ENCODE data around the gene OTOP2.
"Not testable (repeated sequence)": the region's sequence is repeated elsewhere in the genome, so short reads cannot be mapped to it uniquely, and the experiment has no call there.

The OTOP2 gene

DNA sequence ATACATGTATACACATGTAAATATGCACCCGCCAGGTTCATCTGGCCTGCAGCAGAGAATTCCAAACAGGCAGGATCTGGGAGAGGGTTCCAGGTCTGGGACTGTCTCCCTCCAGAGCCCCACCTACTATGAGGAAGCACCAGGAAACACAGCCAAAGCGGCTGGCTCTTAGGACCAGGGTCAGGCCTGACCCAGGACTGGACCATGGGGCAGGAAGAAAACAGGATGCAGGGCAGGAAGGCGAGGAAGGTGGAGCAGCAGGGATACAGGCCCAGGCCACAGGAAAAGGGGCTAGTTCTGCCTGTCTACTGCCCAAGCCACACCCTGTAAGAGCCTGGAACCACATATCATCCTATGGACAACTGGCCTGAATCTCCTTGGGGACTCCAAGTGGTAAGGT, 46.3 kb downstream of the OTOP2 start:
- DNase-seq (ENCODE audit: low read depth in 1 of 2, low spot score in 1 of 2) = no peak

DNA sequence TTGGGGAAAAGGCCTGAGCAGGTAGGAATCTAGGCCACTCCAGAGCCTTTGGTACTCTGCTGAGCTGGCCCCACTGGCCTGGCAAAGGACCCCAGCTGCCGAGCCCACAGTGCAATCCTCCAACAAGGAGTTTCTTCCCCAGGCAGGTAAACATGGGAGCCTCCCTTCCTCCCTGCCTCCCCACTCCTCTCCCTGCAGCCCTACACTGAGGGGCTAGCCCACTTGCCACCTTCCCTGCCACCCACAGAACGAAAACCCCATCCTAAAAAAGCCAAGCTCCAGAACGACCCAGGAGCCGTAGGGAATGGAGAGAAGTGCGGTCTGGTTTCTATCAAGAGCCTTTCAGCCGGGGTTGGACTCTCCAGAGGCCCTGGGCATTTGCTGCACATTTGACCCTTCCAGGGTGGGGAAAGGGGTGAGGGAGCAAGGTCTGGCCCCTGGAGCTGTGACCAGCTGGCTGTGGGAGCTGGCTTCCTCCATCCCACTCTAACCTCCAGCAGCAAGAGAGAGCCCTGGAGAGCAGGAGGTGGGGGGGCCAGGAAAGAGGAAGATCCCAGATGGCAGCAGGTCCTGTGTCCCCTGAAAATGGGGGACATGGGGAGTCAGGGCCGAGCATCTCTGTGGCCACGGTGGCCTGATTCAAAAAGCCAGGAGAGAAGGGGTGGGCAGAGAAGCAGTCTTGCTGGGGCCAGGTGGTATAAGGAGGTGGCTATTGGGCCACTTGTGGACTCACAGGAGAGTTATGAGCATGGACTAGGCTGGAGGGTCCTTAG, 47.2 kb downstream of the OTOP2 start:
- DNase-seq (ENCODE audit: low read depth in 1 of 2, low spot score in 1 of 2) = no peak

DNA sequence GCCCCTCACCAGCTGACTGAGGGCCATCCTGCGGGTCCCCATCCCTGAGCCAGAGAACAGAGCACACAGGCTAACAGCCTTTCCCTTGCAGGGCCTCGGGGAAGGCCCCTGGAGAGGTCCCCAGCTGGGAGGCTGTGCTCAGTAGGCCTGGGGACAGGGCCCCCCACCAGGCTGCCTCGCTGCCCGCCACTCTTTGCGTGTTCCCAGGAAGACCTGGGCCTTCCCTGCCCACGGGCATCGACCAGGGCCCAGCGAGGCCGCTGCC, 47.7 kb downstream of the OTOP2 start:
- DNase-seq (ENCODE audit: low read depth in 1 of 2, low spot score in 1 of 2) = no peak

DNA sequence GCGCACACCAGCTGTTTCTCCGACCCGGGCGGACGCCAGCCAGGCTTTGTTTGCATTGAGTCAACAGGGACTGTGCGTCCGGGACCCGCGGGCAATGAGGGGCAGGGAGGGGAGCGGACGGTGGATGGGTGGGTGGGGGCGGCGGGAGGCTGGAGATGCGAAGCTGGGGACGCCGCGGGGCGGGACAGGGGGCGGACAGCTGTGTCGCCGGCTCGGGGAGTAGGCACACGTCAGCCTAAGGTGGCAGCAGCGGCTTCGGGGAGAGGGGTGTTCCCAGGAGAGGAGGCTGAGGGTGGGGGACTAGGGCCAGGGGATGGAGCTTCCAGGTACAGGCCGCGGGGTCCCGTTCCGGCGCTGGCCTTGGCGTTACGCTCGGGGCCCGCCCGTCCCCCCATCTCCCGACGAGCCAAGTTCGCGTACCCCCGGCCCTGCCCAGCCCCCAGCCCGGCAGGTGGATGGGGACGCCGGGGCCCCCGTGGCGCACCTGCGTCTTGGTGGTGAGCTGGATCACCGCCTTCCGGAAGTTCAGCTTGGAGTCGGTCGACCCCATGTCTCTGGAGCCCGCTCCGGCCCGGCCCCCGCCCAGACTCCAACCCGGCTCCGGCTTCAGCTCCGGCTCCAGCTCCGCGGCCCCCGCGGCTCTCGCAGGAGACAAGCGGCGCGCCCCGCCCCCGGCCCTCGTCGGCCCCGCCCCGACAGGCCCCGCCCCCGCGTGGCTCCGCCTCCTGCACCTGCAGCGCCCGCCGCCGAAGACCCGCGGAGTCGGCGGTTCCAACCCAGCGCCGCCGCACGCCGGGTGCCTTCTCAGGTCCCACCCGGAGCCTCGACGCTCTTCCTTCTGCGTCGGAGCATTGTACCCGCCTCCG, 48.3 kb downstream of the OTOP2 start, which contains the start of gene HID1:
Gene HID1 (minus strand): TSS at position 653 of the 866 bp plus-strand sequence. CDS start 103 bp downstream, at position 550.
- DNase-seq (ENCODE audit: low read depth in 1 of 2, low spot score in 1 of 2) = peak; percentile 70 to 79

DNA sequence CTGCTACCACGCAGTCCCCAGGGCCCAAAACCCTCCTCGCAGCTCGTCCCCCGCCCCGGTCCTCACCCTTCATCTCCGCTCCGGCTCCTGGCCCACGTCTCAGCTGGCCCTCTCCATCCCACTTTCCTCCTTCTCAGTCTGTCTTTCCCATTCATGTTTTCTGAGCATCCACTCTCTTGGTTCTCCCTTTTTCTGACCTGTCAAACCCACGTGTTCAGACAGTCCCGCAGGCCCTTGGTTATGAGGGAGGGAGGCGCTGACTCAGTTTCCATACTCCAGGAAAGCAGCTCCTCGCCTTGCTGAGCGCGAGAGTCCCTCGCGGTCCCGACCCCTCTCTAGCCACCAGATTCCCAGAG, 48.9 kb downstream of the OTOP2 start:
- no peak for DNase-seq (ENCODE audit: low read depth in 1 of 2, low spot score in 1 of 2)

DNA sequence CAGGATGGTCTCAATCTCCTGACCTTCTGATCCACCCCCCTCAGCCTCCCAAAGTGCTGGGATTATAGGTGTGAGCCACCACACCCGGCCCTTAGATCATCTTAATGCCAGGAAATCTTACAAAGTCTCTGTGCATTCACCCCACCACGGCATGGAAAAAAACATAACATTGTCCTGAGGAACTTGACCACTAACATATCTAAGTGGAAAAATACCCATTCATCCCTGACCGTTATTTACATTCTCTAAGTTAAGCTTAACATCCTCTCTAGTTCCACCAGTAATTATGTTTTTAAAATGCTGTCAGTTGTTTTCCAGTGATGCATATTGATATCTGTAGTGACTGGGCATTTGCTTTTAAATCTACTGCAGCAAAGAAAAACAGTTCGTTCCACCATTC, 51.9 kb downstream of the OTOP2 start:
- no peak for DNase-seq (ENCODE audit: low read depth in 1 of 2, low spot score in 1 of 2)

DNA sequence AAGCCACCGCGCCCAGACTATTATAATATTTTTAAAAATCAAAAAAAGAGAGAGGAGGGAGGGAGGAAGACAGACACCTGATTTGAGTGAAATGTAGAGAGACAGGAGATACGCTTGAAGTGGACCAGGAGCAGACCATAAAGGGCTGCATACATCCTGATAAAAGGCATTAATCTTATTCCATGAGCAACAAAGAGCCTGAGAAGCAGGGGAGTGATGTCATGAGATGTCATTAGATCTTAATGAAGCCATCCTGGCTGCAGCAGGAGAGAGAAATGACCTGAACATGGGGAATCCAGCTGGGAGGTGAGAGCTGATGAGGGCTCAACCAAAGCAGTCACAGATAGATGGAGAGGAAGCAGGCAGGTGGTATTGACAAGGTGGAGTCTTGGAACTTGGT, 53.7 kb downstream of the OTOP2 start:
- no peak for DNase-seq (ENCODE audit: low read depth in 1 of 2, low spot score in 1 of 2)

DNA sequence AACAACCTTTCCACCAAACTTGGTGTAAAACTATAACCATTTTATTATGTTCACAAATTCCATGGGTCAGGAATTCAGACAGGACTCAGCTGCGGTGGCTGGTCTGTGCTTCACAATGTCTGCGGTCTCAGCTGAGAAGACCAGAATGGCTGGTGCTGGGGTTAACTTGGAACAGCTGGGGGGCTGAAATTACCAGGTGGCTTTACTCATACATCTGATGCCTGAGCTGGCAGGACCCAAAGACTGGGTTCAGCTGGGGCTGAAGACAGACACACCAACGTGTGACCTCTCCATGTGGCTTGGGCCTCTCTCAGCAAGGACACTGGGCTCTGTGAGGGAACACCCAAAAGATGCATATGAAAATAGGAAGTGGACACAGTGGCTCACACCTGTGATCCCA, 54.2 kb downstream of the OTOP2 start:
- DNase-seq (ENCODE audit: low read depth in 1 of 2, low spot score in 1 of 2) = no peak

DNA sequence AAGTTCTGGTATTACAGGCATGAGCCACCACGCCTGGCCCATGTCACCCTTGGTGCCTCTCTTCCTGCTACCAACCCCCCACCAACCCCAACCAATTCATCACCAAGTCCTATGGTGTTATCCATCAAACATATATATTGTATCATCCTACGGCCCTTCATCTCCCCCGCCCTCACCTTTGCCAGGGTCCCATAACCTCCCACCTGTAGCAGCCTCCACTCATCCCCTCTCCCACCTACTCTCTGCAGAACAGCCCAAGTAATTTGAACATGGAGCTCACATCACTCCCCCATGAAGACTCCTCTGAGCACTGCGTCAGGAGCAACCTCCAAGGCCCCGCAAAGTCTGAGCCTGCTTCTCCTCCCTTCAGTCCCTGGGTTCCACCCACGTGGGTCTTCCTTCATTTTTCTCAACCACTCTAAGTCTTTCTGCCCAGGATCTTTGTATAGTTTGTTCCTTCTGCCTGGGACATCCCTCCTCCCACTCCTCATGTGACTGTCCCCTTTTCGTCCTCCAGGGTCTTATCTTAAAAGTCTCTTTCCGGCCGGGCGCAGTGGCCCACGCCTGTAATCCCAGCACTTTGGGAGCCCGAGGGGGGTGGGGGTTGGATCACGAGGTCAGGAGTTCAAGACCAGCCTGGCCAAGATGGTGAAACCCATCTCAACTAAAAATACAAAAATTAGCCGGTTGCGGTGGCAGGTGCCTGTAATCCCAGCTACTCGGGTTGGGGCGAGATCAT, 55.5 kb downstream of the OTOP2 start:
- DNase-seq (ENCODE audit: low read depth in 1 of 2, low spot score in 1 of 2) = no peak

DNA sequence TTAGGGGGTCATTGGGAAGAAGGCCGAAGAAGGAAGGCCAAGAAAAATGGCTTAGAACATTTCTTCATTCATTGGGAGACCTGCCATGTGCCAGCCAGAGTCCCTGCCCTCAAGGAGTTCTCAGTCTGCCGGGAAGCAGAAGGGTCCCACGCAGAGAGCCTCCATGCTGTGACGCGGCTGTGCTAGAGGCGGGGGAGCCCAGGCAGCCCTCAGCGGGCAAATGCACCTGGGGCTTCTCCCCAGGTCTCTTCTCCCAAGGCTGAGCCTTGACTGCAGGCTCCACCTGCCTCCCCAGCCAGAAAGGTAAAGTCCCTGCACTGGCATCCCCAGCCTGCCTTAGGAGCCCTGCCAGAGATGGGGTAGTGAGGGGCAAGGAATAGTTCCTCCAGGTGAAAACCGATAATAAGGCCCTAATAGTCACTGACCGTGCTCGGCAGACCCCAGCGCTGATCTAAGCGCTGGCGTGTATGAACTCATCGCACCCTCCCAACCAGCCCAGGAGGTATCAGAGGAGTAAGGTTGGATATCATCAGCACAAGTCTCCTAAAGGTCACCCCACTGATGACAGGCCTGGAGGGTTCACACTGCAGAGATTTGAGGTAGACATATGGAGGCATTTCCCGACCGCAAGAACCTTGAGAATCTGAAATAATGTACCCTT, 57.4 kb downstream of the OTOP2 start:
- no peak for DNase-seq (ENCODE audit: low read depth in 1 of 2, low spot score in 1 of 2)

DNA sequence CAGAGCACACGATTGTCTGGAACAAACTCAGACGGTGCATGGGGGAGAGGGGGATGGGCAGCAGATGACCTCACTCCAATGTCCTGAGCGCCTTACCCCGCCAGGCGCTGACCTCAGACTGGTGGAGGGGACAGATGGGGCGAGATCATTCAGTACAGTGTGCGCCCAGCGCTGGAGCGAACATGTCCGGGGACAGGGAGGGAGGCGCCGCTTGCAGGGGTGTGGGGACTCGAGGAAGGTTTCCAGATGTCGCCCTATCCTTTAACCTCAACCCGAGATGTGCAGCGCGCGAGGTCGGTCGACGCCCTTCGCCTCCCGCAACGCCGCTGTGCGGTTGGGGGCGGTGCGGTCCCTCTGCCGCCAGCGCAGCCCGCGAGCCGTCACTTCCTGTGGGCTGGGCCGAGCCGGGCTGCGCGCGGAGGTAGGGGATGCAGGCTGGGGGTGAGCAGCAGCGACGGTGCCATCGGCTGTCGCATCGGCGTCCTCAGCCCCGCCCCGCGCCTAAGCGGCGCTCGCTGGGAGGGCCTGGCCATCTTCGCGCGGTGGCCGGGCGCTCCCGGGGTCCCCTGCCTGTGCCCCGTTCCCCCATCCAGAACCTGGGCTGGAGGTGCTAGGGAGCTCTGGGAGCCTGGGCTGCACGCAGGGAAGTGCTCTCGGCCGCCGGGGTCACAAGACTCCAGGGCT, 58.0 kb downstream of the OTOP2 start:
- peak; percentile 55 to 62 for DNase-seq (ENCODE audit: low read depth in 1 of 2, low spot score in 1 of 2)

DNA sequence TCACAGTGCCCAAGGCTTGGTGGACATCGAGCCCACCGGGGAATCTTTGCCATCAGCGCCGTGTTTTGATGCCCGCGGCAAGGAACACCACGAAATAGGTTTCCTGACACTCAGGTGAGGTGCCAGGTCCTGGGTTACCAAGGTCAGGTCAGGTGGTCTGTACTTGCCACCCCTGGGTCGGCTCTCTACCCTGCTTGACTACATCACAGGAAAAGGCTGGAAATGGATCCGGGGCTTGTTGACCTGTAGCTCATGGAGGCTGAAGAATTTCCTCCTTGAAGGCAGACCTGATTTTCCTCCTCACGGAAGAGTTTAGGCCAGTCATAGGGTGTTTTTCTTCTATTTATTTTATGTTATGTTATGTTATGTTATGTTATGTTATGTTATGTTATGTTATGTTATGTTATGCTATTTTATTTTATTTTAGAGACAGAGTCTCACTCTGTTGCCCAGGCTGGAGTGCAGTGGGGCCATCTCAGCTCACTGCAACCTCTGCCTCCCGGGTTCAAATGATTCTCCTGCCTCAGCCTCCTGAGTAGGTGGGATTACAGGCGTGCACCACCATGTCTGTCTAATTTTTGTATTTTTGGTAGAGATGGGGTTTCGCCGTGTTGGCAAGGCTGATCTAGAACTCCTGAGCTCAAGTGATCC, 58.7 kb downstream of the OTOP2 start:
- DNase-seq (ENCODE audit: low read depth in 1 of 2, low spot score in 1 of 2) = not testable (repeated sequence)
